Lung (tissue), 12 donors: ENCODE results near the gene CREB3. TPM values are rescaled to one million over a fixed set of nuclear protein-coding genes. Genes with fewer than 3 reads are reported as not detected.
A peak's percentile ranks its signal among the peaks of the same experiment; 100 is the strongest.

ENCODE experiments used
- ATAC-seq: fragments of 200-7000 bp; cut with Tn5 transposase; one replicate; pipeline ENCODE4 v1.9.1; 2020; ENCODE audit warnings: moderate number of reproducible peaks; ENCODE audit not compliant: insufficient read depth, low FRiP score
- DNase-seq, 3 donors: peaks; one replicate each; pipeline ENCODE4 v3.0.0-alpha.2; 2013 to 2017
- H3K27ac ChIP-seq, 2 donors: one replicate each; pipeline ENCODE4 v1.5.1; 2013; ENCODE audit warnings: mild to moderate bottlenecking in 2 of 2, moderate library complexity in 2 of 2, control low read depth in 1 of 2, inconsistent platforms in 1 of 2, low read depth in 1 of 2, low read length in 1 of 2
- H3K27me3 ChIP-seq, 3 donors: one replicate each; pipeline ENCODE4 v1.5.1; 2013; ENCODE audit warnings: low read length in 2 of 3; ENCODE audit not compliant: control insufficient read depth in 3 of 3, insufficient read depth in 3 of 3
- H3K36me3 ChIP-seq, 4 donors: one replicate each; pipeline ENCODE4 v1.5.1; 2013; ENCODE audit warnings: low read length in 4 of 4, mild to moderate bottlenecking in 1 of 4, moderate library complexity in 1 of 4; ENCODE audit not compliant: control insufficient read depth in 4 of 4, insufficient read depth in 4 of 4
- H3K4me1 ChIP-seq, 5 donors: one replicate each; pipeline ENCODE4 v1.5.1; 2013; ENCODE audit warnings: low read length in 5 of 5, mild to moderate bottlenecking in 2 of 5, moderate library complexity in 1 of 5; ENCODE audit not compliant: control insufficient read depth in 5 of 5, insufficient read depth in 5 of 5
- H3K4me3 ChIP-seq: one replicate; pipeline ENCODE4 v1.5.1; 2013; ENCODE audit warnings: mild to moderate bottlenecking, control low read depth, moderate library complexity
- H3K9ac ChIP-seq, 2 donors: one replicate each; pipeline ENCODE4 v1.5.1; 2013; ENCODE audit warnings: low read length in 2 of 2, control low read depth in 1 of 2; ENCODE audit not compliant: insufficient read depth in 1 of 2
- H3K9me3 ChIP-seq, 4 donors: one replicate each; pipeline ENCODE4 v1.5.1; 2013; ENCODE audit warnings: low read length in 3 of 4, mild to moderate bottlenecking in 1 of 4, moderate library complexity in 1 of 4; ENCODE audit not compliant: control insufficient read depth in 4 of 4, insufficient read depth in 3 of 4
- WGBS, 2 donors: extraction: QIAGEN DNeasy Blood & Tissue Kit; methylation state at CpG; one replicate each; pipeline ENCODE4 v1.1.7; 2013; 5-methylcytosine and 5-hydroxymethylcytosine counted together
- polyA plus RNA-seq, 2 donors: library from polyadenylated mRNA; stranded (reverse); fragments of 200-250 nt; gene quantifications; one replicate each; pipeline ENCODE4 v1.2.1, GENCODE V29; 2013
- total RNA-seq, 2 donors: library from RNA; depleted of rRNA in 1 of 2; stranded (reverse); fragments of >200 nt in 1 of 2; gene quantifications; one replicate each; pipeline ENCODE4 v1.2.1, GENCODE V29; 2014 to 2021
- TF ChIP-seq, protein P1 (sequence below): IDR thresholded peaks from 2 replicates; pipeline ENCODE4 v1.5.1; 2012; ENCODE audit warnings: mild to moderate bottlenecking; ENCODE audit errors: control extremely low read depth, extremely low read depth
- donor health status: control.
- donor health status: control.
- donor health status: Bipolar disorder and iron deficiency.
- donor health status: healthy.
- donor health status: DM: yes; HTN: yes; CAD: no.

Gene CREB3
- total and polyA plus RNA-seq, 4 donors: 25.1 to 43.3 (median 38.9) TPM

DNA sequence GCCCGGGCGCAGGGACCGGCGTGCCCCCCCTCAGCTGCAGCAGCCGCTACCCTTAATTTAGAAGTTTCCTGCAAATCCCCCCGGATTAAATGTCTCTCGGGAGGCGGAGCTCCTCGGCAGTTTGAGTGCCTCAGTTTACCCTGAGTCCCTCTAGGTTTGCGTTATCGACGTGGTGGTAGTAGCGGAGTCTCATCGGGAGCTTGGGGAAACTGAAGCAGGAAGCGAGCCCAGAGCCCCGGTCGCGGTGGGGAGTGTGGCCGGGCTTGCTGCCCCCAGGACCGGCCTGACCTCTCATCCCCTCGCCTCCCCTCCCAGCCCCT lies 42.2 kb upstream of the CREB3 start:
- WGBS, 2 donors: 2% methylated on average over 20 to 21 of the region's 21 CpGs
- ATAC-seq (no peak), DNase-seq (no peak)
- Histone ChIP-seq H3K27me3 (no peaks in the 10 kb centered on the region), H3K27ac (peak overlapping the region; percentile 81 to 91), H3K9ac (peak overlapping the region; percentile 46 to 71), H3K9me3 (no peaks in the 10 kb centered on the region), H3K36me3 (peaks cover 0 to 5% (median 3%) of the 10 kb centered on the region in 4 donors), H3K4me1 (peaks cover 6 to 25% (median 11%) of the 10 kb centered on the region in 5 donors), H3K4me3 (peak overlapping the region; percentile 66)
- TF ChIP-seq, protein P1, sequence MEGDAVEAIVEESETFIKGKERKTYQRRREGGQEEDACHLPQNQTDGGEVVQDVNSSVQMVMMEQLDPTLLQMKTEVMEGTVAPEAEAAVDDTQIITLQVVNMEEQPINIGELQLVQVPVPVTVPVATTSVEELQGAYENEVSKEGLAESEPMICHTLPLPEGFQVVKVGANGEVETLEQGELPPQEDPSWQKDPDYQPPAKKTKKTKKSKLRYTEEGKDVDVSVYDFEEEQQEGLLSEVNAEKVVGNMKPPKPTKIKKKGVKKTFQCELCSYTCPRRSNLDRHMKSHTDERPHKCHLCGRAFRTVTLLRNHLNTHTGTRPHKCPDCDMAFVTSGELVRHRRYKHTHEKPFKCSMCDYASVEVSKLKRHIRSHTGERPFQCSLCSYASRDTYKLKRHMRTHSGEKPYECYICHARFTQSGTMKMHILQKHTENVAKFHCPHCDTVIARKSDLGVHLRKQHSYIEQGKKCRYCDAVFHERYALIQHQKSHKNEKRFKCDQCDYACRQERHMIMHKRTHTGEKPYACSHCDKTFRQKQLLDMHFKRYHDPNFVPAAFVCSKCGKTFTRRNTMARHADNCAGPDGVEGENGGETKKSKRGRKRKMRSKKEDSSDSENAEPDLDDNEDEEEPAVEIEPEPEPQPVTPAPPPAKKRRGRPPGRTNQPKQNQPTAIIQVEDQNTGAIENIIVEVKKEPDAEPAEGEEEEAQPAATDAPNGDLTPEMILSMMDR: no peak

DNA sequence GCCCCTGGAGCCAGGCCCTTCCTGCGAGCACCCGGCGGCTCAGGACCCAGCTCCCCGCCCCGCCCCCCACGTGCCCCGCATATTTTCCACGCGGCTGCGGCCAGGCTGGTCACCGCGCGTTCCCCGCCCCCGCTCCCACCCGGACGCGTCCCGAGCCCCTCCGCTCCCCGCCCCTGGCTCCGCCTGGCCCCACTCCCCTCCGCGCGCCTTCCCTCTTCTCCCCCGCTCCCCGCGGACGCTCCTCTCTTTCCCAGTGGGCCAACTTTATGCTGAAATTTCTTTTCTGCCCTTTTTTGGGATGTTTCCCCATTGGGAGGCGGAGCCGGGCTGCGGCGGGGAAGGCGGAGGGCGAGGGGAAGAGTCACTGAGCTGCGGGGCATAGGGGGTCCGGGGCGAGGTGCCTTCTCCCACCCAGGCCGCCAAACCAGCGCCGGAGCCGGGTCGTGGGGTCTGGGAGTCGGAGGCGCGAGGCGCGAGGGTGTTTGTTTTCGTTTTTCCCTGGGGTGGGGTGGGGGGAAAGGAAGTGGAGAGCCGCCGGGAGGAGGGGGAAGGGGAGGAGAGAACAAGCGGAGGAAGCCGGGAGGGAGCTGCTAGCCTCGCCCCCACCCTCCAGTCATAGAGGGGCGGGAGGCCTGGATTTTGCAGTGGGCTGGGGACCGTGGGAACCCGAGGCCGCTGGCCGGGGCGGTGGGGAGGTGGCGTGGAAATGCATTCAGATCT lies 41.7 kb upstream of the CREB3 start:
- H3K9me3 ChIP-seq: no peaks in the 10 kb centered on the region
- H3K27ac ChIP-seq: peak overlapping the region; percentile 81 to 91
- DNase-seq (peak; percentile 86 to 89 (median 86)), ATAC-seq (peak; percentile 56)
- H3K27me3 ChIP-seq: no peaks in the 10 kb centered on the region
- peaks cover 6 to 25% (median 11%) of the 10 kb centered on the region in 5 donors for H3K4me1 ChIP-seq
- 1% methylated on average over 42 to 61 of the region's 61 CpGs for WGBS, 2 donors
- peaks cover 0 to 3% (median under 1%) of the 10 kb centered on the region in 4 donors for H3K36me3 ChIP-seq
- TF ChIP-seq, protein P1: no peak
- H3K9ac ChIP-seq: peak overlapping the region; percentile 46 to 72
- peak overlapping the region; percentile 66 for H3K4me3 ChIP-seq

DNA sequence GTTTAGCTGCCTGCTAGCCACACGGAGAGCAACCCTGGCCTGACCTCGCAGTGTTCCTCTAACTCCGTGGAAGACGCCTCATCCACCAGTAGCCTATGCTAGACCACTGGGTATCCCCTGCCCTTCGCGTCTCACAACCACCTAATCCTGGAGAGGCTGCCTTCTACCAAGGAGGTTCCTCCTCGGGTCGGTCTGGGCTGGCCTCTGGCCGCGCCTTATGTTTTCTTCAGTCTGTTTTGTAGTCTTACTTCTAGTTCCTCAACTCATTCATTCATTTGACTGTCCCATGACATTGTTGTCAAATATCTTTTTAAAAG lies 41.2 kb upstream of the CREB3 start:
- H3K36me3 ChIP-seq: peaks cover 0 to 3% (median 0%) of the 10 kb centered on the region in 4 donors
- peaks cover 6 to 25% (median 11%) of the 10 kb centered on the region in 5 donors for H3K4me1 ChIP-seq
- 18 to 19% methylated on average over 10 of the region's 10 CpGs for WGBS, 2 donors
- peak overlapping the region in 1 of 2 donors; percentile 72 for H3K9ac ChIP-seq
- no peaks in the 10 kb centered on the region for H3K9me3 ChIP-seq
- TF ChIP-seq, protein P1: no peak
- ATAC-seq (no peak), DNase-seq (no peak)
- no peaks in the 10 kb centered on the region for H3K27me3 ChIP-seq
- H3K27ac ChIP-seq: peak overlapping the region; percentile 52 to 91
- peak overlapping the region; percentile 32 for H3K4me3 ChIP-seq
